Suprapubic skin (tissue), 4 donors: Measurements from ENCODE around the gene TRPM1.

Source experiments
- CTCF ChIP-seq, 2 donors: fragments of 200-600 bp in 1 of 2; fragments of 450-650 bp in 1 of 2; sonication (generic) in 1 of 2; IDR thresholded peaks; one replicate each; pipeline ENCODE4 v1.5.1; 2016 to 2019; ENCODE audit warnings: antibody characterized with exemption in 2 of 2, mild to moderate bottlenecking in 1 of 2, moderate library complexity in 1 of 2
- POLR2A ChIP-seq, 2 donors: fragments of 450-650 bp; IDR thresholded peaks; one replicate each; pipeline ENCODE4 v1.6.1; 2017; ENCODE audit warnings: antibody characterized with exemption in 2 of 2, mild to moderate bottlenecking in 2 of 2, moderate library complexity in 2 of 2
- POLR2AphosphoS5 ChIP-seq, 3 donors: sonication (generic); formaldehyde crosslinking; IDR thresholded peaks; one replicate each; pipeline ENCODE4 v1.6.1; 2017; ENCODE audit warnings: antibody characterized with exemption in 3 of 3

GRCh38 chr15:31091481-31091880 is 10.0 kb downstream of the TRPM1 start:
- TF ChIP-seq CTCF (IDR thresholded peaks at IDR 0.05) (no peak), POLR2A (IDR thresholded peaks at IDR 0.05) (no peak), POLR2AphosphoS5 (IDR thresholded peaks at IDR 0.05) (no peak)
